Stimulated activated CD8-positive, alpha-beta memory T cell treated with anti-CD3 and anti-CD28 coated beads, Interleukin-15, amount 100 ng/mL, for 1 hour (primary cell): ENCODE results near the gene SNRNP200.
"Not testable (repeated sequence)": the region's sequence is repeated elsewhere in the genome, so short reads cannot be mapped to it uniquely, and the experiment has no call there.

Experiments used
- DNase-seq: peaks from one replicate; pipeline ENCODE4 v3.0.0-alpha.2; 2020; ENCODE audit warnings: low read depth

The SNRNP200 gene

GRCh38 chr2:96325041-96325883, 19.9 kb upstream of the SNRNP200 start, which contains the start of gene ITPRIPL1:
Gene ITPRIPL1 (plus strand): TSS chr2:96325317. CDS start chr2:96325840, 523 bp downstream.
- no peak for DNase-seq

DNA sequence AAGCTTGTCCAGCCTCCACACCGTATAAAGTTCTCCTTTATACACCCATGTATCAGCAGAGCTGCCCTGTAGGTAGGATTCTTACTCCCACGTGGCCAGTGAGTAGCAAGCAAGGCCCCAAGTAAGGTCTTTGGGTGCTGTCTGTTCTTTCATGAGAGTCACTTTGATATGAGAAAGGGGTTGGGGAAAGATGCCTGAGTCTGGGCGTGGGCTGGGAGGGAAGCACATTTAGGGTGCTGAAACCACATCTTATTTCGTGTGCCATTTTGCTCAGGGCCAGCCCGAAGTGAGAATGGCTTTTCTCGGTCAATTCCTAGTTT, 19.3 kb upstream of the SNRNP200 start:
- DNase-seq, result no peak

DNA sequence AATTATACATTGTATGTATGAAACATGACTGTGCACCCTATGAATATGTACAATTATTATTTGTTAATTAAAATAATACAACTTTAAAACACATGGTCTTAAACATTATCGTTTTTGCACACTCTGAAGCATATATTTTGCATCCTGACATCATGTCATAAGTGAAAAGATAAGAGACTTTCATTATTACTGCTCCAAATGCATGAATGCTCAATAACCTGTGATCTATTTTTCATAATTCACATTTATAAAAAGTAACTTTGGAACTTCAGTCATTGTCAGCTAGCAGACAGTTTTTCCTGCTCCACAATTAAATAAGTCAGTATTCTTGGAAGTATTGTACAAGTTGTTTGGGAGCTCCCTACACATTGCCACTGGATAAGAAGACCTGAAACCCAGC, 18.5 kb upstream of the SNRNP200 start:
- no peak for DNase-seq

- no peak for DNase-seq
Measured at GRCh38 chr2:96320728-96321622, 15.6 kb upstream of the SNRNP200 start.

GRCh38 chr2:96320326-96320725, 15.0 kb upstream of the SNRNP200 start:
- DNase-seq, result no peak

DNA sequence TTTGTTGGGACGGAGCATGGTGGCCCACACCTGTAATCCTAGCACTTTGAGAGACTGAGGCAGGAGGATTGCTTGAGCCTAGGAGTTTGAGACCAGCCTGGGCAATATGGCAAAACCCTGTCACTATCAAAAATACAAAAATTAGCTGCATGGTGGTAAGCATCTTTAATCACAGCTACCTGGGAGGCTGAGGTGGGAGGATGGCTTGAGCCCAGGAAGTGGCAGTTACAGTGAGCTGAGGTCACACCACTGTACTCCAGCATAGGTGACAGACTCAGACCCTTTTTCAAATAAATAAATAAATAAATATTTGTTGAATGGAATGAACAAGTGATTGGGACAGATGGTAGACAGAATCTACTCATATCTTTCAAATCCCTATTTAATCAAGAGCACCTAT, 14.1 kb upstream of the SNRNP200 start:
- DNase-seq, result no peak

- DNase-seq, result no peak
Measured at GRCh38 chr2:96318723-96319122, 13.4 kb upstream of the SNRNP200 start.

DNA sequence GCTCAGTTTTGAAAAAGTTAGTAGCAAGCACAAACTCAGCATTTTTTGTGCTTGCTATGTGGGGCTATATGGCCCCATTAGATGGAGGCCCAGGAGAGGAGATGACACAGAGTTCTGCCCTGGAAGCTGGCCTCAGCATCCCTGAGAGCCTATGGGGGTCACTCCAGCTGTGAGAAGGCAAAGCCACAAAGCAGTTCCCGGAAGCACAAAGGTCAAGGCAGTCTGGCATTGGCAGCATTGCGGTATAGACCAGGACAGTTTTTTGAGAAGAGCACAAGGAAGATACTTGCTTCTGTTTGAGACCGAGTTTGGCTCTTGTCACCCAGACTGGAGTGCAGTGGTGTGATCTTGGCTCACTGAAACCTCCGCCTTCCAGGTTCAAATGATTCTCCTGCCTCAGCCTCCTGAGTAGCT, 12.2 kb upstream of the SNRNP200 start:
- no peak for DNase-seq

DNA sequence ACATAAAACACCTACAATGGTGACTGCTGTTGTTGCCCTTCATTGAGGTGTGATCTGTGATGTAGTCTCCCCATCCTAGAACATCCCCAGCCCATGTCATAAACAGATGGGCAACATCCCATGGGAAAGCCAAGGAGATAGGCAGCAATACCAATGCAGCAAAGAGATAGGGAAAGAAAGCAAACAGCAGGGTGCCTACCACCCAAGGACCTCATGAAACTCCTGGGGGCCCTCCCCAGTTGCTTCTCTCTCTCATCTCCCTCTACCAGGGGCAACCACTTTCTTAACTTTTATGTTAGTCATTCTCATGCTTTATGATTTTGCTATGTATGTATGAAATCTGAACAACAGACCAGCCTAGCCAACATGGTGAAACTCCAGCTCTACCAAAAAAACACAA, 11.7 kb upstream of the SNRNP200 start:
- no peak for DNase-seq

DNA sequence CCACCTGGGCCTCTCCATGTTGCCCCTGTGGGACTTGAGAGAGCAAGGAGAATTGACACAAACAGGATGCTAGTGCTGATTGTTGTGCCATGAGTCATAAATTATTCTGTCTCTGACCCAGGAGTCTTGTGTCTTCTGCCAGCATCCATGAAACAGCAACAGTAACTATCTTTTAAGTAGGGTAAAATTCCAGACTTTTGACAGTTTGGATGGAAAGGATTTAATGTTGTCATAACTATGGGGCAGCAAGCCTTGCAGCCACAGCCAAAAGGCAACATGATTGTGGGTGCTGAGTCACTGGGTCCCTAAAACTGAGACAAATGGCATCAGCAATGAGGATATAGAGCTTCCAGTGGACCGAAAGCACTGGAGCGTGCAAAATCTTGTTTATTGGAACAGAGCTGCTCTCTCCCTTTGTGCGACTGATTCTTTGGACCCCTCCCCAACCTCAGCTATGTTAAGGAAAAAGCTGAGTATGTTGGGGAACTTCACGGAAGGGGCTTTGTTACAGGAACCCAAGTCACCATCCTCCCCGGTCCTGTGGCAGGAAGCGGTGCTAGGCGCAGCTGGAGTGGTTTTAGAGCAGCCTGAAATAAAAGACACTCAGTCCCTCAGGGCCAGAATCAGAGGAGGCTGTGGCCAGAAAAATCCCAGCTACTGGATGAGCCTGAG, 10.2 kb upstream of the SNRNP200 start:
- no peak for DNase-seq

GRCh38 chr2:96315005-96315399, 9.7 kb upstream of the SNRNP200 start:
- no peak for DNase-seq

DNA sequence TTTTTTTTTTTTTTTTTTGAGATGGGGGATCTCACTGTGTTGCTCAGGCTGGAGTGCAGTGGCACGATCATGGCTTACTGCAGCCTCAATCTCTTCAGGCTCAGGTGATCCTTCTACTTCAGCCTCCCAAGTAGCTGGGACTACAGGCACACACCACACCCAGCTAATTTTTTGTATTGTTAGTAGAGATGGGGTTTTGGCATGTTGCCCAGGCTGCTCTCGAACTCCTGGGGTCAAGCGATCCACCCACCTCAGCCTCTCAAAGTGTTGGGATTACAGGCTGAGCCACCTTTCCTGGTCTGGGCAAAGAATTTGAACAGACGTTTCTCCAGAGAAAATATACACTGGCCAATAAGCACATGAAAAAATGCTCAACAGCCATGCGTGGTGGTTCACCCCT, 2.9 kb upstream of the SNRNP200 start:
- DNase-seq, result no peak

DNA sequence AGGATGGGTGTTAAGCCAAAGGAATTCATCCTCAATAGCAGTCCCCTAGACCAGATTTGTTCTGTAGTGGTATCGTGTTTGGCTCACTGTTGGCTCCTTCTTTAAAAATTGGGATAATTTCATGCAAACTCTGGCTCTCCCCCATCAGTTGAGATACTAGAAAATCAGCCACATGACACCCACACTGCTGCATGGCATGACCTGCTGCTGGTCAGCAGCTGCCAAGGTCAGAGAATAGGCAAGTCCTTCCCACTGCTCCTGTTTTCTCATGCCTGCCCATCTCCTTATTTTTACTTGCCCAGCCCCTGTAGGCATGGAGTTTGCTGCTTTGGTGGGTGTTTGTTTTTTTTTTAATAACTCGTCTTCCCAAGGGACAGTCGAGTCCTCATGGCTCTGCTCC, 1.0 kb upstream of the SNRNP200 start:
- DNase-seq, result no peak

GRCh38 chr2:96305979-96306308, 598 bp upstream of the SNRNP200 start:
- DNase-seq, result no peak

DNA sequence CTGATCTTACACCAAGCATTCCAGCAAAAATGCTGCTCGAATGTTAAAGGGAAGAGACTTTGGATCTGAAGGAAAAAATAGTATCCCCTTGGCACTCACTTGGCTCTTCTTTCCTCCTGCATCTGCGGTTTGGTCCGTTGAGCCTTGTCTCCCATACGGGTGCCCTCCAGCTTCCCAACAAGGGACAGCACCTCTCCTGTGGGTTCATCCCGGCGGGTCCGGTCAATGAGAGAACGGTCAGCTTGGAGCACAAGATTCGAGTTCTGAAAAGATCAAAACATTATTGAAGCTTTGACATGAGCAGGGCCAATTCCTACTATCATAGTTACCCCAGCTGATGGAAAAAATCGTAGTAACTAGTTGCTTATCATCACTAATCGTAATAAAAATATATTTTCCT, 740 bp downstream of the SNRNP200 start:
- DNase-seq, result no peak

- no peak for DNase-seq
Measured at GRCh38 chr2:96301865-96302264, 3.5 kb downstream of the SNRNP200 start.

DNA sequence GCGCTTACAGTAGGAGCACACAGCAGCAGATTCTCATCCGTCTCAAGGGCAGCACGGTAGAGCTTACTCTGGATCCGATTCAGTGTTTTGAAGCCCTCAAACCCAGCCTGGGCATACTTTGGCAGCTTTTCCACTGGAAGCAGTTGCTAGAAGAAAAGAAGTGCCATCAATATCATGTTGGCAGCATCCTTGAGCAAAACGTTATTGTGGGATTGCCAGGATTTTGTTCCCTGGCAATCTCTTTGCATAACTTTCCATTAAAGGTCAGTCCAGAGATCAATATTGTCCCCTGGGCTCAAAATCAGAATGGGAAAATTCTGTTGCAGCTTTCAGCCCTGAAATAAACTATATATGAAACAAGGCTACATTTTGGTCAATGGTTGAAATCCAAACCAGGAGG, 8.4 kb downstream of the SNRNP200 start:
- no peak for DNase-seq

- not testable (repeated sequence) for DNase-seq
Measured at GRCh38 chr2:96294271-96294670, 11.1 kb downstream of the SNRNP200 start.

- DNase-seq, result no peak
Measured at GRCh38 chr2:96291751-96292150, 13.6 kb downstream of the SNRNP200 start.

DNA sequence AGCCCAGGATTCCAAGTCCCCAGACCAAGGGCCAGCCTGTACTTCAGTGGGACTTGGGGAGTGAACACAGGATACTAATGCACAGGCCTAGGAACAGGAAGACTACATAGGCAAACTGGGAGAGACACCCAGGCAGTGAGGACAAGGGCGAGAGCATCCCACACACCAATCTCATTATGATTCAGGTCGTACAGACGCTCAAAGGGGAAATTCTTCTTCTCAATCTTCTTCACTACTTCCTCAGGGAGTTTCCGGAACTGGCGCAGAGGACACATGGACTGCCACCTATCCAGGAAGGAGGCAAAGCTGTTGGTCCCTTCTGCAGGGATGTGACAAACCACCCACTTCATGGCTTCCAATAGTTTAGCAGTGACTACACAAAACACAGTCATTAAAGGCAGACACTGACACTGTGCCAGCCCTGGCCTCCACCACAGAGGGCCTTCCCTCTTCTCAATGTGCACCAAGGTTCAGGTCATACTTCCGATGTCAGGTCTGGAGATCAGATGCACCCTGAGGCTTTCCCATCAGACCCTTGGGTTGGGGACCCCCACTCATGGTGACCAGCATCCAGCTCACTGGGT, 18.0 kb downstream of the SNRNP200 start:
- DNase-seq, result no peak

GRCh38 chr2:96276787-96277499, 28.4 kb downstream of the SNRNP200 start:
- no peak for DNase-seq
